Measurements from ENCODE around the gene CLIP4.
"Not testable (repeated sequence)": the region's sequence is repeated elsewhere in the genome, so short reads cannot be mapped to it uniquely, and the experiment has no call there.

CLIP4 gene

GRCh38 chr2:29100564-29100963 lies 14.7 kb upstream of the CLIP4 start:
- DNase-seq, result no peak

- DNase-seq, result no peak
Measured at GRCh38 chr2:29104688-29105087, 10.5 kb upstream of the CLIP4 start.

GRCh38 chr2:29105375-29105774 lies 9.8 kb upstream of the CLIP4 start:
- no peak for DNase-seq

GRCh38 chr2:29106256-29106655 lies 9.0 kb upstream of the CLIP4 start:
- no peak for DNase-seq

GRCh38 chr2:29106980-29107388 lies 8.2 kb upstream of the CLIP4 start:
- no peak for DNase-seq

- not testable (repeated sequence) for DNase-seq
Measured at GRCh38 chr2:29107547-29107946, 7.7 kb upstream of the CLIP4 start.

GRCh38 chr2:29108225-29108624 lies 7.0 kb upstream of the CLIP4 start:
- no peak for DNase-seq

- DNase-seq, result no peak
Measured at GRCh38 chr2:29109246-29109645, 6.0 kb upstream of the CLIP4 start.

GRCh38 chr2:29110916-29111535 lies 4.2 kb upstream of the CLIP4 start:
- DNase-seq, result peak; percentile 62

GRCh38 chr2:29112379-29112778 lies 2.8 kb upstream of the CLIP4 start:
- DNase-seq, result no peak

- DNase-seq, result no peak
Measured at GRCh38 chr2:29113027-29113686, 2.1 kb upstream of the CLIP4 start.

- DNase-seq, result no peak
Measured at GRCh38 chr2:29113891-29114321, 1.3 kb upstream of the CLIP4 start.

- DNase-seq, result no peak
Measured at GRCh38 chr2:29114586-29114945, 649 bp upstream of the CLIP4 start.

- peak; percentile 91 for DNase-seq
Measured at GRCh38 chr2:29115797-29116781, 874 bp downstream of the CLIP4 start.

- no peak for DNase-seq
Measured at GRCh38 chr2:29117636-29118303, 2.6 kb downstream of the CLIP4 start.

- DNase-seq, result no peak
Measured at GRCh38 chr2:29119211-29119610, 4.0 kb downstream of the CLIP4 start.

GRCh38 chr2:29120846-29121245 lies 5.6 kb downstream of the CLIP4 start:
- no peak for DNase-seq

- no peak for DNase-seq
Measured at GRCh38 chr2:29123617-29124349, 8.6 kb downstream of the CLIP4 start.

GRCh38 chr2:29124504-29124903 lies 9.3 kb downstream of the CLIP4 start:
- DNase-seq, result no peak

- DNase-seq, result no peak
Measured at GRCh38 chr2:29129586-29130281, 14.5 kb downstream of the CLIP4 start.

- DNase-seq, result peak; percentile 86
Measured at GRCh38 chr2:29130295-29130694, 15.1 kb downstream of the CLIP4 start.

- DNase-seq, result no peak
Measured at GRCh38 chr2:29134933-29135332, 19.7 kb downstream of the CLIP4 start.
